CD4-positive, alpha-beta T cell treated with Interferon gamma for 1 hour (primary cell): ENCODE data around the gene STOML1.
"Not testable (repeated sequence)": the region's sequence is repeated elsewhere in the genome, so short reads cannot be mapped to it uniquely, and the experiment has no call there.

Experiments used
- DNase-seq: peaks from one replicate; pipeline ENCODE4 v3.0.0-alpha.2; 2020

The STOML1 gene

DNA sequence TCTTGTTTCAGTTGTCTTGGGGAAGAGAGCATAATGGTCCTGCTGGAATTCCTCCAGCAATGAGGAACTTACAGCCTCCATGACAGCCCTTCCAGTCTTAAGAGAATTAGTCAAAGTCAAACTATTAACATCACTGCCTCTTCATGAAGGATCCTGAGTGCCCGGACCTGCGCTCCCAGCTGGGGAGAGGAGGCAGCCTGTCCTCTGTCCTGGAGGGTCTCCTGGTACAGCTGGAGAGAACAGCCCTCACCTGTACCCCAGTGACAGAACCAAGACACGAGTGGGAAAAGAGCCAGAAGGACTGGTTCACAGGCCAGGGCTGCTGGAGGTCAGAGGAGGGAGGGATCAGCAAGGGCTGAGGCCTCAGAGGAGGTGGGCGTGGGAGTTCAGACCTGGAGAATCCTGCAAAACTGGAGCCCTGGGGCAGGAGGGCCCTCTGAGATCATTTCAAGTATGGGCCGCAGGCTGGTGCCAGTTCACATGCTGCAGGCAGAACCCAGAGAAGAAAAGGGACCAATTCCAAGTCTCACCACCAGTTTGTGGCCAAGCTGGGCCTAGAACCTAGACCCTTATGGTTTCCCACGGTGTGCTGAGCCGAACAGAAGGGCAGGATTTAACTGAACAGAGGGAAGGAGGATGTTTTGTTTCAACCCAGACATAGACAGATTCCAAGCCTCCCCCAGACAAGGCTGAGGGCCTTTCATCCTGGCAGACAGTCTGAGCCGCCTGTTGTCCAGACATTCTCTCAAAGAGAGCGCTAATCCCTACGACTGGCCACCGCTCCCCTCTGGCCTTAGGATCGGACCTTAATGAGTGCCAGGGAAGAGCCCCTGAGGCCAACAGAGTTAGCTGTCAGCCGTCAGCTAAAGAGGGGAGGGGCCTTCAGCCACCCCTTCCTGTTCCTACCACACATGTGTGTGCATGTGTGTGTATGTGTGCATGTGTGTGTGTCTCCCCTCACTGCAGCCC, 47.6 kb downstream of the STOML1 start:
- no peak for DNase-seq

DNA sequence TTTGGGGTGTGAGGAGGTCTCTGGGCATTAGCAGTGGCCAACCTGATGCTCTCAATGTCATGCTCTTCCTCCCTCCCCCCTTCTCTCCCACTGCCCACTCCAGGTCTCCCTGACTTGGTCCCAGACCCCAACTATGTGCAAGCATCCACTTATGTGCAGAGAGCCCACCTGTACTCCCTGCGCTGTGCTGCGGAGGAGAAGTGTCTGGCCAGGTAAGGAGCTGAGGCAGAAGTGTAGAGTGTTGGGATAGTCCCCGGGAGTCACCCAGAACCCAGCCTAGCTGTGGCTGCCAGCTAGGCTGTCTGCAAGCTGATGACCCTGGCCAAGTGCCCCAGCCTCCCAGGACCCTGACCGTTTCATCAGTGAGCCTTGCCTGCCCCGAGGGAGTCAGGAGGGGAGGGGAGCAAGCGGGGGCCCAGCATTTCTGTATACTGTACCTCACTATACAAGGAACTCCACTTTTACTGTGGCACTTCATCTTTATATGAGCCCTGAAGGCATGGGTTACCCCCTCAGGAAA, 49.3 kb downstream of the STOML1 start:
- no peak for DNase-seq

DNA sequence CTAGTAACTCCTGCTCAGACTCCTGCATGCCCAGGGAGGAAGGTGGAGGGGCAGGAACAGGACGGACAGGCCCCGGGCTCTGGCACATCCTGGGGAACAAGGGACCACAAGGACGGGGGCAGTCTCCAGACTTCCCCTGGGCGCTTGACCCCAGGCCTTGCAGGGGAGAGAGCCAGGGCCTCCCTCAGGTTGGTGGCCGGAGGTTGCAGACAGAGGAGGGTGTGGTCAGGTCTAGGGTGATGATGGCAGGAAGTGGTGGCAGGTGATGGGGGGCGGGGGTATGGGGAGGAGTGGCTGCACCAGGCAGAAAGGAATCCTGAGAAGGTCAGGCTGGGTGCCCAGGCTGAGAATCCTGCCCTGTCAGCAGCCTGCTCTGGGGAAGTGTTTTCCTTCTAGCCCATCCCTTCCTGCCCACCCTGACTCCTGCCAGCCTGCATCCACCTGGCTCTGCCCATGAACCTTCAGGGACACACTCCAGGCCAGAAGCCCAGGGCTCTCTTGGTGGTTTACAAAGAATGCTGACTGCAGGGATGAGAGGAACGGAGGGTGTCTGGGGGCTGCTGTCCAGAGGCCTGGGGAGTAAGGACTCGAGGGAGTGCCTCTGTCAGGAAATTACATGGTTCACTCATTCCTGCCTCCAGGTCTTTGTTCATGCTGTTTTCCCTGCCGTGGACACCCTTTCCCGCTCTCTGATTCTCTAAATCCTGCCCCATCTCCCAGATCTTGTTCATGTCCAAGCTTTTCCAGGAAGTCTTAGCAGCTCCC, 50.0 kb downstream of the STOML1 start:
- DNase-seq = no peak

DNA sequence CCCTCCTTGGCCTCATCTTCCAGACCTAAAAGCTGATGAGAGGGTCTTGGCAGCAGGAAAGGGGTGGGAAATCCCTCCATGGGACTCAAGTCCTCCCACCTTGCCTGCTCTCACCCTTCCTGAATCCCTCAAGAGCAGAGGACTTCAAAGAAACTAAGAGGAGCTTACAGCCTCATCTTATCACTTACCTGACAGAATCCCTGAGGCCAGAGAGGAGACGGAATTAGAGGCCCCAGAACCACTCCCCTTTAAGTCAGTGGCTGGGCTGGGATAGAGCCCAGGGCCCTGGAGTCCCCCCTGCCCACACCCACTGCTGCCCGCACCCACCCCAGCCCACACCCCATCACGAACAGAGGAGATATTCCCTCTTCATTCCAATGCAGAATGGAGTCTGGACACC, 50.6 kb downstream of the STOML1 start:
- DNase-seq = no peak

DNA sequence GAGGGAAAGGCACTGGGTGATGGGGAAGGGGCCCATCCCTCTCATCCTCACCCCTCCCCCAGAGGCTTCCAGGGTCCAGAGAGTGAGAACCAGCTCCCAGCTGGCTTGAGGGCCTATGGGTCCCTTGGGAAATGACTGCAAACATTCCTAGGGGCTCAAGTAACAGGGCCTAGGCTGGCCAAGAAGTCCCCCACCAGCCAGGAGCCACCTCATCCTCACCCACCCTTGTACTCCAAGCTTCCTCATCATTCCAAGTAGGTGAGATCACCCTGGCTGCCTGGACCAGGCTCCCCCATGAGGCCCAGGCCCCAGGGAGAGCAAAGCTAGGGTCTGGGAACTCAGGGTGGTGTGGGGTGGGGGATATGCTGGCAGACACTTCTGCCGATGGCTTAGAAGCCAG, 51.1 kb downstream of the STOML1 start:
- no peak for DNase-seq

DNA sequence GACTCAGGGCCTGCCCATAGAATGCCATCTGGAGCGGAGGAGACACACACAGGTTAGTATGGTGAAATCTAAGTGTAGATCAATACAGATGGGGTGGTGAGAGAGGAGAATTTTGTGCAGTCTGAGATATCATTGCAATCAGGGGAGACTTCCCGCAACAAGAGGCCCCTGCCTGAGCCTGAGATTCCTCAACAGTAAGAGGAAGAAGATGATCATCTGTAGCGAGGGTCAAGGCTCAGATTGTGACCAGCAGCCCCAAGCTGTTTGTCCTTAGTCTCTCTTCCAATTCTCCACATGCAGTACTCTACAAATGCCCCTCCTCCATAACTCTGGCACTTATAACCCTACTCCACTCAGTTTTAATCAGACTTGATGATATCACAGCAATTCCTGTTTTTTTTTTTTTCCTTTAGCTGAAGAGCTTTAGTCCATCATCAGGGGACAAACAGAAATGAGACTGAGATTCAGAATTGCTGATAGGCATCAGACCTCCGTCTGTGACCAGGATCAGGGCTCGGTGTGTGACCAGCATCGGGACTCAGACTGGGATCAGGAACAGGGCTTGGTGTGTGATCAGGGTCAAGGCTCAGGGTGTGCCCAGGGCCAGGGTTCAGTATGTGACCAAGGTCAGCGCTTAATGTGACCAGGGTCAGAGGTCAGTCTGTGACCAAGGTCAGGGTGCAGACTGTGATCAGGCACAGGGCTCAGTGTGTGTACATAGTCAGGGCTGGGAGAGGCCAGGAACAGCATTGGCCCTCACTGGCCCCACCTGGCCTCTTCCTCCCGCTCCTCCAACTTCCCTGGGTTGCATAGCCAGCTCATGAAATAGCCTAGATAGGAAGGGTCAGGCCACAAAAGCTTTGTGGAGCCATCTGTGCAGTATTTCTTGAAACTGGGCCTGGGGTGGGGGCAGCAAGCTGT, 51.8 kb downstream of the STOML1 start:
- DNase-seq = no peak

DNA sequence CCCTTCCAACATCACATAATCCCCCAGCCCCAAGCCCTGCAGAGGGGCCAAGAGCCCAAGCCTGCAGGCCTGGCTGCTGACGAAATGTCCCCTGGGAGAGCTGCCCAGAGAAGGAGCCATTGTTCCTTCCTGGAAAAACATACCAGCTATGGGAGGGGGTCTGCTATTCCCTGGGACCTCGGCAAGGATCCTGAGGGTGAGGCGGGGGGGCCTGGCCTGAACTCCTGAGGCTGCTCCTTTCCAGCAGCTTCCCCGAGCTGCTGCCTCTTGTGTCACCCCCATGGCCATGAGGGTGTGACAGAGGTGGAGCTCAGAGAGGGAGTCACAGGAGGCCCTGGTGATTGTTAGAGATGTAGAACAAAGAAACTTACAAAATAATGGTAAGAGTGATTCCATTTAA, 53.0 kb downstream of the STOML1 start:
- no peak for DNase-seq

DNA sequence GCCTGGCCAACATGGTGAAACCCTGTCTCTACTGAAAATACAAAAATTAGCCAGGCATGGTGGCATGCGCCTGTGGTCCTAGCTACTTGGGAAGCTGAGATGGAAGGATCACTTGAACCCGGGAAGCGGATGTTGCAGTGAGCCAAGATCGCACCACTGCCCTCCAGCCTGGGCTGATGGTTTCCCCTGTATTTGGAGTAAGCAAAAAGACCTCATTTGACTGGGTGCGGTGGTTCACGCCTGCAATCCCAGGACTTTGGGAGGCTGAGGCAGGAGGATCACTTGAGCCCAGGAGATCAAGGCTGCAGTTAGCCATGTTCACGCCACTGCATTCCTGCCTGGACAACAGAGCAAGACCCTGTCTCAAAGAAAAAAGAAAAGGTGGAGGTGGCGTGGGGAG, 53.6 kb downstream of the STOML1 start:
- DNase-seq = not testable (repeated sequence)

DNA sequence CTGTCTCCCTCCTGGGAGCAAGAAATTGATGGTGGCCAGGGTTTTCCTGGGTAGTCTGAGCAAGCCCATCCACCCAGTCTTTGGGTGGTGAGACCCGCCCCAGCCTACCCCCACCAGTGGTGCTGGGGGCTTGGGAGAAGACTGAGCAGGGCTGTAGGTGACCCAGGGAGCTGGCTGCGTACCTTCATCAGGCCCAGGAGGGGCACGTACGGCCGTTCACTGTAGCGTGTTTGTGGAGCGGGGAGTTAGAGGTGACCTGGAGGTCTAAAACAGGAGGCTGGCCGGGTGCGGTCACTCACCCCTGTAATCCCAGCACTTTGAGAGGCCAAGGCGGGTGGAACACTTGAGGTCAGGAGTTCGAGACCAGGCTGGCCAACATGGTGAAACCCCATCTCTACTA, 54.4 kb downstream of the STOML1 start:
- no peak for DNase-seq

DNA sequence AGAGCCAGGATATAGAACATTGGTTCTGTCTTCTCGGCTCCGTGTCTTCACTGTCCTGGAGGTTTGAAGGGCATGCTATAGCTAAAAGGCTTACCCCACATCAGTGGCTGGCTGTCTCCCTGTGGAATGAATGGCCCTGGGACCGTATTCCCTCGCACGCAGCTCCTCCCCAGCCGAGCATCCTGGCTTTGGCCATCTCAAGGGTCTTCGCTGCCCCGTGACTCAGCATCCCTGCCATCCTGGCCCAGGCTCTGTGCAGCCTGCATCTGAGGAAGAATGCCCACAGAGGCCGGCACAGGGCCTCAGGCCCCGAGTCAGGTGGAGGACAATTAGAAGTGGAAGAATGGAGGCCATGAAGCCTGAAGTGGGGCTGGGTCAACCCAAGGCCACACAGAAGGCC, 54.8 kb downstream of the STOML1 start:
- DNase-seq = no peak

DNA sequence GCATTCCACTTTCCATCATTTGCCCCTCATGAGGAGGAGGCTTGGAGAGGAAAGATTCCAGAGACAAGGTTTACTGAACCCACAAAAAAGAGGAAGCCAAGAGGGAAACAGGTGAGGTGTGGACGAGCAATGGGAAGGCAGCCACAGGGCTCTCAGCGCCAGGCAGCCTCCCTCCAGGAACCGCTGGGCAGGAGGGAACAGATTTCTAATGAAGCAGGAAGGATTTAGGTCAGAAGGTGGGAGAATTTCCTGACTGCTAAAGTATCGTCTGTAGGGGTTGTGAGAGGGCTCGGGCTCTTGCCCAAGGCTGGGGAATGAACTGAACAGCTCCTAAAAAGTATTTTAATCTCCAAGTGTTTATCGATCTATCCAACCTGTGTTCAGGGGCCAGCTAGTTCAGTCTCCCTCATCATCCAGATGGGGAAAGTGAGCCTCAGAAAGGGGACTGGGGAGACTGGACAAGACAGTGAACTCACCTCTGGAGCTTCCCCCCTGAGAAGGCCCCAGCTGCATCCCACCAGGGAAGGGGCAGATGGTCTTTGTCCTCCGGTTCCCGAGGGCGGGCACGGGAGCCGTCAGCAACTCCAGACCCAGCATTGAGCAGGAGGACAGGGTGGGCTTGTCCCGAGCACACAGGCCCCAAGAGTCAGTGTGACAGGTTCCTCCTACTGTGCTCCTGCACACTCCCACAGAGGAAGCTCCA, 55.4 kb downstream of the STOML1 start:
- DNase-seq = no peak

DNA sequence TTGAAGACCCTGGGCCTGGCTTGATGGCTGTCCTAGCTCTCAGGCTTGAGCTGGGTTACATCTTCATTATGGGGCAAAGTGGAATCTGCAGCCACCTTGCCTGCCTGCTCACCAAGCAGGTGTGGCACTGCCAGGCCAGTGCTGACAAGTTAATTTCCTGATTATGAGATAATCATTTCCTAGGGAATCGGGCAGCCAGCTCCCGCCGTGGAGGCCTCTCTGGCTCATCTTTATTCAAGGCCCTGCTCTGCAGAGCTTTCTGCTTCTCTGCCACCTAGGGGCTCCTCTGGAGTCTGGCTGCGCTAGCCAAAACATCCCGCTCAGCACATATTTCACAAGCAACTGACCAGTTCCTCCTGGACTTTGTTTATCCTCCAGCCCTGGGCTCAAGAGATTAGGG, 55.9 kb downstream of the STOML1 start:
- DNase-seq = no peak

DNA sequence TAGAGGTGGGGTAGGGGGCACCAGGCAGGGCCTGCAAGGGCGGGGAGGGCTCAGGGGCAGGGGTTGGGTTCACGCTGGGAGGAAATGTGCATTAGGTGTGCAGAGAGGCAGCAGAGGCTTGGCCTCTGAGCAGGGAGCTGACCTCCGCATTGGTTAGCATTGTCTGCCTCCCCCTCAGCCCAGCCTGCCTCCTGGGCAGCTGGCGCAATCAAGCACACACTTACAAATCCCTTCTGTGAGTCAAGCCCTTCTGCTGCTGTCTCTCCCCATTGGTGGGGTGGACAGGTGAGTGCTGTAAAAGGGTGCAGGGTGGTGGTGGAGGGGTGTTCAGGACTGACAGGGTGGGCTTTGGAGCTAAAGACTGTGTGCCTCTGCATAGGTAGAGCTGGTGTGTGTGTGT, 56.5 kb downstream of the STOML1 start:
- no peak for DNase-seq

DNA sequence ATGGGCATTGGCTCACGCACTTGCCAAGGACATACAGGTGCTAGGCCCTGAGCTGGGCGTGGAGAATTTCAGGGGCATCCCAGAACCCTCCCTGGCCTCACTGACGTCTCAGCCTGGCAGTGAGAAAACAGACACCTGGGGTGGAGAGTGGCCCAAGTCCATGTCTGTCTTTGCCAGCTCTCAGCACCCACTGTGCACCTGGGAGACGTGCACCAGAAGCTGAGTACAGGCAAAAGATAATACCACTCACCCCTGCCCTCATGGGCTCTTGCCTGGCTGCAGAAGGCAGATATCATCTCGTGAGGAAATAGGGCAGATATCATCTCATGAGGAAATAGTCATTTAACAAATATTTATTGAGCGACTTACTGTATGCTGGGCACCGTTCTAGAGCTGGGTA, 57.8 kb downstream of the STOML1 start:
- DNase-seq = no peak

DNA sequence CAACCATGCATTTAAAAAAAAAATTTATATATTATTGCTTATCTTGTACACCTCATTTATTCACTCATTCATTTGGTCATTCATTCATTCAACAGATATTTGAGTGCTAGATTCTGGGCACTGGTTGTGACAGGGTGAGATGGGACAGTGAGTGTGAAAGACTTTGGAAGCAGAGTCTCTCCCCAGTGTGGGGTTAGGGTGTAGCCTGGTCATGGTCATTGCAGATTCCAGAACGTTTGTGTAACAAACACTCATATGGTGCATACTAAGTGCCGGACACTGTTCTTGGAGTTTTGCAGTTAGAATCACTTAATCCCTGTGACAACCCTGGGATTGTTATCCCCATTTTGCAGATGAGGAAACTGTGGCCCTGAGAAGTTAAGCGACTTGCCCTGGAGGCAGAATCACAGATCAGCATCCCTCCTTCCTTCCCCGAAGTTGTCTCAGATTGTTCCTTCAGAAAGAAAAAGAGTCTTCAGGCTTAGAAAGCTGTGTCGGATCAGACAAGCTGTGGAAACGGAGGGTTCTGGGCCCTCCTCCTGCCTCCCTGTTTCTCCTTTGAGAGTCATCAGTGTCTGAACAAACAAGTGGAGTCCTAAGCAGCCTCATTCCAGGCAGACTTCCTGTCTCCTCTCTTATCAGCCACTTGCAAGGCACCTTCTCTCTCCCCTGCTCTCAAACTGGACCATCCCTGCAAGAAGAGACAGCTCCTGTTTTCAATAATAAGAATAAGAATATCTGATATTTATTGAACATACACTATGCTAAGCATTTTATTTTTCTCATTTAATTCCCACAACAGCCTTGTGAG, 59.5 kb downstream of the STOML1 start:
- no peak for DNase-seq

DNA sequence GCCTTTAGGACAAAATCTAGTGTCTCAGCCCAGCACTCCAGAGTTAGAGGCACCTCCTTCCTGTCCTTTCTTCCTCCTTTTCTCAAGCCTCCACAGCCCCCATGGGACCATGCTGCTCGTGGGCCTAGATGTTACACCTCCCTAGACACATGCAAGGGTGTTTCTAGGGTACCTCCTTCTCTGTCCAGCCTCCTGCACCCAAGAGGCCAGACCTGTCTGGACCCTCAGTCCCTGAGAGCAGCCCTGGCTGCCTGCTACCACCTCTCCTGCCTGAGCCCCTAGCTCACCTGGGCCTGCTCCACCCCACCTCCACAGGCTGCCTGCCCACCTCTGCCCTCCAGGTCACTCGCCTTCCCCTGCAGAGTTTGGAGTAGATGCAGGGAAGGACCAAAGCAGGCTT, 60.7 kb downstream of the STOML1 start:
- DNase-seq = no peak

DNA sequence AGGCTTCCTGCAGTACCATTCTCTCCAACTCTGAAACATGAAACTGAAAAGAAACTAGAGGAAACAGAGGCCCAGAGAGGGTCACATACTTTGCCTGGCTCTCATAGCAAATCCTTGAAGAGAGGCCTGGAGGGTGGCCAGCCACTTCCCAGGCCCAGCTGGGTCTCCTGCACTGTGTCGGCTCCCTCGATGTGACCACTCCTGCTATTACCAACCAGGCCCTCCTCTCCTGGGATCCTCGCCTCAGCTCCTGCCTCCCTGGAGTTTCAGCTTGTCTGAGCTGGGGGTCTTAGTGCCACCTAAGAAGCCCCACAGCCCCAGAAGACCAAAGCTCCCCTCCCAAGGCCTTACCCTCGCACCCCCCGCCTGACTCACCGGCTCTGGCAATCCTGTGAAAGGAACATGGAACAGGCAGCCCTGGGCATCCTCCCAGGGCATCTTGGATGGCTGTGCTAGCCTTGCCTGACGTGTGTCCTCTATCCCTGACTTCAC, 61.3 kb downstream of the STOML1 start:
- no peak for DNase-seq

DNA sequence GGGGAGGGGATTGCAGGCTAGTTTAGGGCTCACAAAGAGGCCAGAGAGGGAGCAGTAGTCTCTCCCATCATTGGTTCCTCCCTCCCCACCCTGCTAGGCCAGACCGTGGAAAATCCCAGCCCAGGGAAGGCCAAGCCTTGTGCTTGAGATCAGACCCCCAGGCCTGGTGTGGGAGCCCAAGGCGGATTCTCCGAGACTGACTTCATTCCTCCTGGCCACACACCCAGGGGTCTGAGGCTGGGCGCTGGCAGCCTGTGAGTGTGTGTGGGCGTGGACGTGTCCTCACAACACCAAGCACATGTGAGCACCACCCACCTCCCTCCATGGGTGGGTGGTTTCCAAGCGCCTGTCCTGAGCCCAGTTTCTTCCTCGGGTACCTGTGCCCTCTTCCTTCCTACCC, 61.7 kb downstream of the STOML1 start:
- no peak for DNase-seq

DNA sequence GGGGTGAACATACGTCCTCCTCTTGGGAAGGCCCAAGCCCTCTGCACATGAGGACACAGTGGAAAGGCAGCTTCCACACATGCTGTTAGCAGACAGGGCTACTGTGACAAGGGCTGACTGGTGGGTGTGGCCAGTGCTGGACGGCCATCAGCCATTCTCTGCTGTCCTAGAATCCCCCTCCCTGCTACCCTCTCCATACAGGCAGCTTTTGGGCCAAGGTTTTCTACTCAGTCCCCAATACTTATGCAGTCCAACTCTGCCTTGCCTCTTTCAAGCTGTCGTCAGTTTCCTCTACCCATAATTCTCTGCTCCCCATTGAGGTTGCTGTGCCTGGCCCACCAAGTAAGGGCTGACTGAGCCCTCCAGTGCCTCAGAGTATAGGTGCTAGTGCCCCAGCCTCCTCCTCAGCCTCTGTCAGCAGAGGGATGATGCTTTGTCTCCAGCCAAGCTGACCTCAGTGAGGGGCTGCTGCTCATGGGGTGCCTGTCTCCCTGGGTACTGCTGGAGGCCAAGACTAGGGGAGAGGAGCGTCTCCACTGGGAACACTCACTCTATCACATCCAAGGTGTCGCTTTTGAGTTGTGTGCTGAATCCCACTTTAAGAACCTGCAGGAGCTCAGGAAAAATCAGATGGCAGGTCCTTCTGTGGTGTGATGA, 63.0 kb downstream of the STOML1 start:
- DNase-seq = no peak
